ENCODE data around the gene GCA. TPM values are rescaled to one million over a fixed set of nuclear protein-coding genes. Genes with fewer than 3 reads are reported as not detected.

GCA gene
- total and polyA plus RNA-seq, 2 experiments from 2014 or later = 41.9 to 78.1 TPM

DNA sequence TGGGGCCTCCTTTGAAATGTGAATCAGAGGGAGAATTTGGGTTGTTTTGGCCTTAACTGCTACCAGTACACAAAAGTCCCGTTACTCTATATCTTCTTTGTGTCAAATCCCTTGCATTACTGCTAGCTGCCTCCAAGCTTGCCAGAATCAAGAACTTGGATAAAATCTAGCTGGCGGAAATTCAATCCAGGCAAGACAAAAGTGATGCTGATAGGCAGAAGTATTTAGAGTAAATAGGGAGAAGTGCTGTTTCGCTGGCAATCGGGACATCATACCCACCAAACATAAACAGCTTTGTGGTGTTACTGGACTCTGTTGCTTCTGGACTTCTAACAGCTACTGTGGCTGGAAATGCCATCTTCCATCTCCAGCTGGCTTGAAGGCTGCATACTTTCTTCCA, 28.0 kb upstream of the GCA start:
- TF ChIP-seq, protein P1, sequence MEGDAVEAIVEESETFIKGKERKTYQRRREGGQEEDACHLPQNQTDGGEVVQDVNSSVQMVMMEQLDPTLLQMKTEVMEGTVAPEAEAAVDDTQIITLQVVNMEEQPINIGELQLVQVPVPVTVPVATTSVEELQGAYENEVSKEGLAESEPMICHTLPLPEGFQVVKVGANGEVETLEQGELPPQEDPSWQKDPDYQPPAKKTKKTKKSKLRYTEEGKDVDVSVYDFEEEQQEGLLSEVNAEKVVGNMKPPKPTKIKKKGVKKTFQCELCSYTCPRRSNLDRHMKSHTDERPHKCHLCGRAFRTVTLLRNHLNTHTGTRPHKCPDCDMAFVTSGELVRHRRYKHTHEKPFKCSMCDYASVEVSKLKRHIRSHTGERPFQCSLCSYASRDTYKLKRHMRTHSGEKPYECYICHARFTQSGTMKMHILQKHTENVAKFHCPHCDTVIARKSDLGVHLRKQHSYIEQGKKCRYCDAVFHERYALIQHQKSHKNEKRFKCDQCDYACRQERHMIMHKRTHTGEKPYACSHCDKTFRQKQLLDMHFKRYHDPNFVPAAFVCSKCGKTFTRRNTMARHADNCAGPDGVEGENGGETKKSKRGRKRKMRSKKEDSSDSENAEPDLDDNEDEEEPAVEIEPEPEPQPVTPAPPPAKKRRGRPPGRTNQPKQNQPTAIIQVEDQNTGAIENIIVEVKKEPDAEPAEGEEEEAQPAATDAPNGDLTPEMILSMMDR (IDR thresholded peaks at IDR 0.05; ENCODE audit: low read depth, low read length) = no peak
- H3K27ac ChIP-seq = no peak overlapping the region
- H3K27me3 ChIP-seq = peaks cover 44% of the 10 kb centered on the region
- H3K9me3 ChIP-seq (ENCODE audit: low read depth) = no peaks in the 10 kb centered on the region
- H3K4me1 ChIP-seq (ENCODE audit: low read depth) = no peaks in the 10 kb centered on the region
- DNase-seq (ENCODE audit: low read depth in 1 of 2, low spot score in 1 of 2) = no peak
- H3K4me3 ChIP-seq = no peak overlapping the region
- H3K36me3 ChIP-seq = no peaks in the 10 kb centered on the region

DNA sequence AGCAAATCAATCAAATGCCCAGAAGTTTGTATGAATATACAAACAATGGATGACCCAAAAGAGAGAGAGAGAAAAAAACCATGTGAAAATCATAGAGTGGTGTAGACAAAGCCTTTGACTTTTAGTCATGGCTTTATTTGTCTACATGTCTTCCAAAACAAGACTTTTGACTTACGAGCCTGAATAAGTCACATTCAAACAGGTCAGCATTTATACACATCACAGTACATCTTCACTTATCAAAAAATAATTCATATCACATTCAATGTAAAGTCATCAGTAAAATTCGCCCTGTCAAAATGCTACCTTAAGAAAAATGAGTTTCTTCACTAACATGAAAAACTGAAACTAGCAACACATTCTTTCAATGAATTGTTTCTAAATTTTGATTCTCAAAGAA, 27.3 kb upstream of the GCA start:
- Histone ChIP-seq H3K36me3 (no peaks in the 10 kb centered on the region), H3K27me3 (peaks cover 49% of the 10 kb centered on the region), H3K4me1 (ENCODE audit: low read depth) (no peaks in the 10 kb centered on the region), H3K4me3 (no peak overlapping the region), H3K9me3 (ENCODE audit: low read depth) (no peaks in the 10 kb centered on the region), H3K27ac (no peak overlapping the region)
- DNase-seq (ENCODE audit: low read depth in 1 of 2, low spot score in 1 of 2) = no peak
- TF ChIP-seq, protein P1 (IDR thresholded peaks at IDR 0.05; ENCODE audit: low read depth, low read length) = no peak

DNA sequence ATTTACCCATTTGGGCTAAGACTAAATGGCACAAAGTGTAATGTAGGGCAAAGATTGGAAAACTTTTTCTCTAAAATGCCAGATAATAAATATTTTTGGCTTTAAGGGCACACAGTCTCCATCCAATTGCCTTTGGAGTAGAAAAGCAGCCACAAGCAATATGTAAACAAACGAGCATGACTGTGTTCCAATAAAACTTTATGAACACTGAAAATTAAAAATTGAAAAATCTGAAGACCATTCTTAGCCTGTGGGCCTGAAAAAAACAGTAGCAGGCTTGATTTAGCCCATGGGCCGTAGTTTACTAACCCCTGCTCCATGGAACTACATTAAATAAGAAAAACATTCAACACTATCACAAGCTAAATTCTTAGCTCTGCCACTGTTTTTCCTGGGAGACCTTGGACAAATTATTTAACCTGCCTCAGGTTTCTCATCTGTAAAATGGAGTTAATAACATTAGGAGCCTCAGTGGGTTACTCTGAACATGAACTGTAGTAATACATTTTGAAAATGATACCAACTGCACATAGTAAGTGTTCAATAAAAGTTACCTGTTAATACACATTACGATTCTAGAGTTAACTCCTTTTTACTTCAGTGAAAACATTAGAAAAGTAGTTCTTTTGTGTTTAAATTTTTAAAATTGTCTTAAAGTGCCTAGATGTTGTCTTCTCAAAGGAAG, 26.7 kb upstream of the GCA start:
- no peaks in the 10 kb centered on the region for H3K36me3 ChIP-seq
- TF ChIP-seq, protein P1 (IDR thresholded peaks at IDR 0.05; ENCODE audit: low read depth, low read length) = no peak
- no peak for DNase-seq (ENCODE audit: low read depth in 1 of 2, low spot score in 1 of 2)
- no peaks in the 10 kb centered on the region for H3K4me1 ChIP-seq (ENCODE audit: low read depth)
- H3K9me3 ChIP-seq (ENCODE audit: low read depth) = no peaks in the 10 kb centered on the region
- H3K4me3 ChIP-seq = no peak overlapping the region
- no peak overlapping the region for H3K27ac ChIP-seq
- peaks cover 49% of the 10 kb centered on the region for H3K27me3 ChIP-seq

DNA sequence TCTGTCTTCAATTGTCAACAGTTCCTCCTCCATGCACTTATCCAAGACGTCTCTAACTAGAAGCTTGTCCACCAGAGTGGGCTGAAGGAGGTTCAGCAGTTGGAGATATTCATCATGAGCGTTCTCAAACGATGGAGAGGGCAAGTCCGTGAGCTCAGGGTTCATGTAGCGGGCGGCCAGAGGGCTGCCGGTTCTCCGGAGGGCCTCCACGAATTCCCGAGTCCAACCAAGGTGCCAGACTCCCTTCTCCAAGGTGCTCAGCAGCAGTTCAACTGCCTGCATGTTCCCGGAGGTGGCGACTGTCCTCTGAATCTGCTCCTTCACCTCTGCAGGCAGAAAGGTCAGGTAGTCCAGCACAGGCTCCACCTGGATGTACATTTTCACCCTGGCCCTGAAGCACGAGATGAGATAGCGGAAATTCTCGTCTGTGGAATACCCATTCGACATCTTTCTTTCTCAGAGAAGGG, 26.0 kb upstream of the GCA start:
- Histone ChIP-seq H3K27ac (no peak overlapping the region), H3K9me3 (ENCODE audit: low read depth) (no peaks in the 10 kb centered on the region), H3K4me1 (ENCODE audit: low read depth) (no peaks in the 10 kb centered on the region), H3K4me3 (peak overlapping the region; percentile 50), H3K27me3 (peaks cover 45% of the 10 kb centered on the region), H3K36me3 (no peaks in the 10 kb centered on the region)
- TF ChIP-seq, protein P1 (IDR thresholded peaks at IDR 0.05; ENCODE audit: low read depth, low read length) = no peak
- peak in 1 of 2 donors; percentile 12 for DNase-seq (ENCODE audit: low read depth in 1 of 2, low spot score in 1 of 2)

DNA sequence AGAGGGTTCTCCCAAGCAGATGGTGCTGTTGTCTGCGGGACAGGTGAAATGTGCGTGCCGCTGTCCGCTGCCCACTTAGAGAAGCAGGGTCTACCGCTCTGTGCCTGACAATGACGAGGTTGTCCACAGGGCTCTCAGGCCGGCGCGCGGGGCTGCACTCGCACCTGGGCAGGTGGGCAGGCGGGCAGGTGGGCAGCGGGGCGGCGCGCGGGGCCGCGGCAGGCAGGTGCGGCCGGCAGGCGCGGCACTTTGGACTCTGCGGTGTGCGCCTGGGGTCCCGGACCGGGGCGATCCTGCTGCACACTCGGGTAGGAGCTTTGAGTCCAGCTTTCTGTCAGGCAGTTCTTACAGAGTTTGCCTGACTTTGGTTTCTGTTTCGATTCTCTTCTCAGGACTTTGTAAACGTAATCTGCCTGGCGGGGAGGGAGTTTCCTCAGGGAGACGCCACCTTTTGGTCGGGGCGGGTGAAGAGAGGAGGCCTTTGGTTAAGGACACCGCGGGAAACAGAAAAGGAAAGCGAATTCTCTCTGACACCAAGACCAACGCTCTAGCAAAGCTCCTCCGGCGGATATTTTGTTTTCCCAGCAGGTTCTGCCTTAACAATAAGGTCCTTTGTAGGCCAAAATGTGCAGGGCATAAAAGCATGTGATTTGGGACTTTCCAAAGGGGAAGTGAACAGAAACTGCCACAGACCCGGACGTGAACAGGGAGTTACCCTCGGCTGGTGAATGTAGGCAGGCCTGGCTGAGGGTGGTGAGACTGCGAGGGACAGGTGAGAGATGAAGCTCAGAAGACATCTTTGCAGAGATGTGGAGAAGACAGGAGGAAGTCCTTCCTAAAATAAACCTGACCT, 25.4 kb upstream of the GCA start, which contains the start of gene IFIH1:
TSS of gene IFIH1 (minus strand) at position 357 of the 853 bp plus-strand sequence. CDS start 377 bp downstream, outside the sequence.
- no peaks in the 10 kb centered on the region for H3K9me3 ChIP-seq (ENCODE audit: low read depth)
- DNase-seq (ENCODE audit: low read depth in 1 of 2, low spot score in 1 of 2) = peak; percentile 71 to 92
- H3K27me3 ChIP-seq = peaks cover 45% of the 10 kb centered on the region
- H3K4me3 ChIP-seq = peak within 1 kb of the TSS; percentile 50
- no peaks in the 10 kb centered on the region for H3K36me3 ChIP-seq
- no peaks in the 10 kb centered on the region for H3K4me1 ChIP-seq (ENCODE audit: low read depth)
- no peak within 1 kb of the TSS for H3K27ac ChIP-seq
- TF ChIP-seq, protein P1 (IDR thresholded peaks at IDR 0.05; ENCODE audit: low read depth, low read length) = peak; percentile 59
